ENCODE data around the gene LDB1. TPM values are rescaled to one million over a fixed set of nuclear protein-coding genes. Genes with fewer than 3 reads are reported as not detected.

LDB1 gene
- total RNA-seq, 2 experiments from 2014 or later, result 48.1 to 48.8 TPM

DNA sequence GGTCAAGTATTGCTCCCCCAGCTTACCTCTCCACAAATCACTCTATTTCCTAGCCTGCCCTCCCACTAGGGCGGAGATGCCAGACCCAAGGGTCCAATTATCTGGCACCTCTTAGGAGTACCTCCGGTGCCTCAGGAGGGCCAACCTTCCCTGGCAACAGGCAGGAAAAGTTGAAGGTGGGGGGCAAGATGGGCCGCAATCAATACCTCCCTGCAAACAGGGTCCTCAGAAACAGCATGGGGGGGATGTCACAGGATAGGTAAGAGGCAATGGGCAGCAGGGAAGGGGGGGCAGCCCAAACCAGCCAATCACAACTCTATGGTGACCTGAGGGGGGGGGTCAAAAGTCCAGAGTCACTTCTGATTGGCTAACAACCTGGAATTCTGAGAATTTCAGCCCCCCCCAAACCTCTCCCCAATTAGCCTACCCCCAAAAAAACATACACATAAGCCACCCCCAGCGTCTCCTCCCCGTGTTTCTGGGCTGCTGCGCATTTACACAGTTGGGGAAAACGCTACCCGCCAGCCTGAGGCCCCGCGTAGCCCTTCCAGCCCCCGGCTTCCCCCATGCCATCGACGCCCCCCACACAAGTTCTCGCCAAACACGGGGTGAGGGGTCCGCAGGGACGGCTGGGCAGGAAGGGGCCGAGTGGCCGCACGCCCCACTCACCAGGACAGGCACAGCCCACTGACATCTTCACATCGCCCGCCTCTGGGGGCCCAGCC, 589 bp downstream of the LDB1 start:
- no peaks in the 10 kb centered on the region for H3K9me3 Mint-ChIP-seq
- H3K27ac Mint-ChIP-seq, result peak overlapping the region; percentile 96
- H3K4me3 Mint-ChIP-seq, result peak overlapping the region; percentile 92
- ChIA-PET POLR2A (interaction anchor here (1.3 to 1.4 kb wide), 2 partner anchors 8 to 34 kb away, joined by 3 read pairs; no protein-coding TSS in a partner anchor), CTCF (interaction anchor here (1.8 kb wide), 1 partner anchor 13 kb away, joined by 10 read pairs; the partner anchor contains the start of gene PPRC1)
- no peaks in the 10 kb centered on the region for H3K27me3 Mint-ChIP-seq
- peaks cover 52% of the 10 kb centered on the region for H3K4me1 Mint-ChIP-seq (ENCODE audit: low read depth)
- DNase-seq, result peak; percentile 75
- peaks cover 1% of the 10 kb centered on the region for H3K36me3 Mint-ChIP-seq
- intact Hi-C loops (cut with micrococcal nuclease), result loop anchor here (1.0 to 2.0 kb wide), 2 partner anchors 126 to 301 kb away; partner anchors contain the start of genes GBF1 and OGA

GRCh38 chr10:102118867-102119266, 1.3 kb downstream of the LDB1 start:
- no peaks in the 10 kb centered on the region for H3K27me3 Mint-ChIP-seq
- ChIA-PET CTCF (interaction anchor here (1.0 to 1.8 kb wide), 4 partner anchors 13 to 283 kb away, joined by 3 to 10 read pairs (median 4); partner anchors contain the start of gene PPRC1), POLR2A (interaction anchor here (1.1 to 1.4 kb wide), 3 partner anchors 9 to 300 kb away, joined by 3 read pairs; no protein-coding TSS in a partner anchor)
- peaks cover 1% of the 10 kb centered on the region for H3K36me3 Mint-ChIP-seq
- intact Hi-C loops (cut with micrococcal nuclease), result loop anchor here (1.0 to 2.0 kb wide), 3 partner anchors 126 to 300 kb away; partner anchors contain the start of genes GBF1, NFKB2 and OGA
- peak; percentile 32 for DNase-seq
- H3K9me3 Mint-ChIP-seq, result no peaks in the 10 kb centered on the region
- peak overlapping the region; percentile 92 for H3K4me3 Mint-ChIP-seq
- peaks cover 53% of the 10 kb centered on the region for H3K4me1 Mint-ChIP-seq (ENCODE audit: low read depth)
- H3K27ac Mint-ChIP-seq, result peak overlapping the region; percentile 96

DNA sequence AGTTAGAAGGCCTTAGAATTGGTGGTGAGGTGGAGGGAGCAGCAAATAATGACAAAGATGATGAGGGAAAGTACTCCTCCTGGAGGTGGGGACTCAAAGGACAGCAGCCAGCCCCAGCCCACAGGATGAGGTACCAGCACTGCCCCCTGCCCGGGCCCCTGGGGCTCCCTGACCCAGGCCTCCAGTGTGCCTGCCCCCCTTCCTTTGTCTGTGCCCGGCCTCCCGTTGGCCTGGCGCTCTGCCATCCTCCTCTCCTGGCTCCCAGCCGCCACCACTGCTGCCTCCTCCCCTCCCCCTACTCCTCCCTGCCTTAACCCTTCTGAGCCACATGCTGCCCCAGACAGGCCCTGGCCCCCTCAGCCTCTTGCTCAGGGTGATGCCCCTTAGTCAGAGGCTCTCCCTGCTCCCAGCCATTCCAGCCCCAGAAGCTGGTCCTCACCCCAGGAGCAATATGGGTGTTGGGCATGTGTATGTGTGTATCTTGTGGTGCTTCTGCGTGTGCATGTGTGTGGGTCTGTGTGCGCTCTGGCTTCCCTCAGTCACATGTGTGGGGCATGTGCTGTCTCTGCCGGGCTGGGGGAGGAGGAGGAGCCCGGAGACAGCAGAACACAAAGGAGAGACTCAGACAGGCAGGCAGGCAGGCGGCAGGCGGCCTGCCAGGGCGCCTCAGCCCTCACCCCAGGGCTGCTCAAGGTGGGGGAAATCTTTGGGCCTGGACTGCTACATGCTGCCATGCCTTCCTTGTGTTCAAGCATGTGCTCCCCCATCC, 2.6 kb downstream of the LDB1 start:
- peak; percentile 81 for DNase-seq
- Mint-ChIP-seq H3K4me3 (peak overlapping the region; percentile 92), H3K27ac (peak overlapping the region; percentile 96), H3K36me3 (peaks cover 3% of the 10 kb centered on the region), H3K9me3 (no peaks in the 10 kb centered on the region), H3K27me3 (no peaks in the 10 kb centered on the region), H3K4me1 (ENCODE audit: low read depth) (peaks cover 65% of the 10 kb centered on the region)
- ChIA-PET CTCF (interaction anchor here (1.0 to 1.8 kb wide), 3 partner anchors 15 to 277 kb away, joined by 3 to 10 read pairs (median 4); partner anchors contain the start of gene PPRC1), POLR2A (interaction anchor here (1.1 to 1.4 kb wide), 2 partner anchors 36 to 299 kb away, joined by 3 read pairs; no protein-coding TSS in a partner anchor)
- intact Hi-C loops (cut with micrococcal nuclease), result loop anchor here (1.0 to 2.0 kb wide), 7 partner anchors 15 to 299 kb away; partner anchors contain the start of genes ARMH3, HPS6, NFKB2 and NOLC1

DNA sequence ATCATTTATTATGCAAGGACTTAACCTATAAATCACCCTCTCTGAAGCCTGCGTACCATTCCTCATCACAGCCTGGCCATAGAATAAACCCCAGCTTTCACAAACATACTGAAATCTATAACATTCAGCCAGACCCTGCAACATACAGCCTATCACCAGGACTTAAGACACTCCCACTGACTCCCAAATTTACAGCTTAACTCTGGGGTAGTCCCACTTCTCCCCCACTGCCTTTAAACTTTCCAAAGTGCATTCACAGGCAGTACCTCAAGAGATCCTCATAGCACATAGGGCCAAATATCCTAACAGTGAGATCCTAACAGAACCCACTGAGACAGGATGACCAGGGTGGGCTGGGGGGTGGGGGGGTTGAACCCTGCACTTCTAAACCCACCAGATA, 3.5 kb downstream of the LDB1 start:
- H3K27me3 Mint-ChIP-seq, result no peaks in the 10 kb centered on the region
- ChIA-PET CTCF (interaction anchor here (1.0 to 1.9 kb wide), 2 partner anchors 44 kb away, joined by 3 to 9 read pairs; no protein-coding TSS in a partner anchor), POLR2A (no interaction called here)
- intact Hi-C loops (cut with micrococcal nuclease), result loop anchor here (1.0 to 2.0 kb wide), 5 partner anchors 16 to 286 kb away; partner anchors contain the start of genes ARMH3, HPS6 and NOLC1
- H3K4me3 Mint-ChIP-seq, result peak overlapping the region; percentile 12
- H3K9me3 Mint-ChIP-seq, result no peaks in the 10 kb centered on the region
- H3K27ac Mint-ChIP-seq, result peak overlapping the region; percentile 96
- peaks cover 67% of the 10 kb centered on the region for H3K4me1 Mint-ChIP-seq (ENCODE audit: low read depth)
- no peak for DNase-seq
- H3K36me3 Mint-ChIP-seq, result peaks cover 3% of the 10 kb centered on the region

GRCh38 chr10:102115775-102116174, 4.4 kb downstream of the LDB1 start:
- POLR2A ChIA-PET, result no interaction called here
- DNase-seq, result no peak
- no peaks in the 10 kb centered on the region for H3K27me3 Mint-ChIP-seq
- intact Hi-C loops (cut with micrococcal nuclease), result loop anchor here (2.0 kb wide), 3 partner anchors 51 to 285 kb away; partner anchors contain the start of genes ARMH3 and HPS6
- peak overlapping the region; percentile 88 for H3K4me3 Mint-ChIP-seq
- no peaks in the 10 kb centered on the region for H3K9me3 Mint-ChIP-seq
- H3K4me1 Mint-ChIP-seq (ENCODE audit: low read depth), result peaks cover 58% of the 10 kb centered on the region
- peak overlapping the region; percentile 96 for H3K27ac Mint-ChIP-seq
- peaks cover 9% of the 10 kb centered on the region for H3K36me3 Mint-ChIP-seq
- CTCF ChIA-PET, result interaction anchor here (1.2 to 2.8 kb wide), 4 partner anchors 16 to 279 kb away, joined by 3 to 13 read pairs (median 6); partner anchors contain the start of gene PPRC1

GRCh38 chr10:102114861-102115618, 5.1 kb downstream of the LDB1 start:
- H3K9me3 Mint-ChIP-seq, result no peaks in the 10 kb centered on the region
- peak overlapping the region; percentile 96 for H3K27ac Mint-ChIP-seq
- H3K27me3 Mint-ChIP-seq, result no peaks in the 10 kb centered on the region
- intact Hi-C loops (cut with micrococcal nuclease), result no loop called here
- DNase-seq, result peak; percentile 93
- POLR2A ChIA-PET, result interaction anchor here (0.7 to 2.2 kb wide), 6 partner anchors 8 to 297 kb away, joined by 4 to 9 read pairs (median 4); partner anchors contain the start of genes NFKB2, OGA and PPRC1
- peaks cover 16% of the 10 kb centered on the region for H3K36me3 Mint-ChIP-seq
- CTCF ChIA-PET, result interaction anchor here (1.2 to 2.8 kb wide), 4 partner anchors 17 to 279 kb away, joined by 3 to 13 read pairs (median 6); partner anchors contain the start of gene PPRC1
- peak overlapping the region; percentile 88 for H3K4me3 Mint-ChIP-seq
- peaks cover 58% of the 10 kb centered on the region for H3K4me1 Mint-ChIP-seq (ENCODE audit: low read depth)

- H3K9me3 Mint-ChIP-seq, result no peaks in the 10 kb centered on the region
- peaks cover 23% of the 10 kb centered on the region for H3K36me3 Mint-ChIP-seq
- CTCF ChIA-PET, result interaction anchor here (1.0 to 2.8 kb wide), 7 partner anchors 18 to 807 kb away, joined by 3 to 13 read pairs (median 7); partner anchors contain the start of genes NOLC1 and PPRC1
- peak; percentile 29 for DNase-seq
- peak overlapping the region; percentile 88 for H3K4me3 Mint-ChIP-seq
- intact Hi-C loops (cut with micrococcal nuclease), result no loop called here
- H3K4me1 Mint-ChIP-seq (ENCODE audit: low read depth), result peaks cover 55% of the 10 kb centered on the region
- no peaks in the 10 kb centered on the region for H3K27me3 Mint-ChIP-seq
- POLR2A ChIA-PET, result interaction anchor here (0.6 to 2.2 kb wide), 9 partner anchors 9 to 299 kb away, joined by 3 to 9 read pairs (median 4); partner anchors contain the start of genes NFKB2 and OGA
- peak overlapping the region; percentile 96 for H3K27ac Mint-ChIP-seq
Measured at GRCh38 chr10:102113956-102114857, 6.0 kb downstream of the LDB1 start.

DNA sequence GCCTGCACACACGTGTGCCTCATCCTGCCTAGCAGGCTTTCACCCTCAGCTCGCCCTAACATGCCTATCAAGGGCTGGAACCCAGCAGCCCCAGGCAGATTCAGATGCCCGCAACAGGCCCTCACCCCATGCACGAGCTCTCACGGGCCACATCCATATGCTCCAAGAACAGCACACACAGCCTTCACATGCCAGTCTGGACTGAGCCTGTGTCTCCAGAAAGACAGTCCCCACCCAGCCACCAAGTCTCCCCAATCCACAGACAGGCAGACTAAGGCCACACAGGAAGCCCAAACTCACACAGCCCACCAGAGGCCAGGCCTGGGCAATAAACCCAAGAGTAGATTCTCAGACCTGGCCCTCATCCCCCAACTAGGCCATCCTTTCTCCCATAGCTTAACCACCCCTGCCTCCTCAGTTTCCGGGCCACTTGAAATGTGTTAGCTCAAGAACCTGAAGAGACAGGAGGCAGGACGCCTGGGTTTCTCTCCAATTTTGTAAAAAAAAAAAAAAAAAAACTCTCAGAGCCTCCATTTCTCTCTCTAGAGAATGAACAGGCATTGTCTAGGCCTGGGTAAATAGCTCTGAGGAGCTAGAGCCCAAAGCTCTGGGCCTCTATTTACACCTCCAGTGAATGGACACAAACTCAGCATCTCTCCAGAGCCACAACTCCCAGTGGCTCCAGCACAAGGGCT, 6.8 kb downstream of the LDB1 start:
- Mint-ChIP-seq H3K4me1 (ENCODE audit: low read depth) (peaks cover 51% of the 10 kb centered on the region), H3K9me3 (no peaks in the 10 kb centered on the region), H3K4me3 (peak overlapping the region; percentile 88), H3K36me3 (peaks cover 31% of the 10 kb centered on the region), H3K27me3 (no peaks in the 10 kb centered on the region), H3K27ac (peak overlapping the region; percentile 76)
- peak; percentile 35 for DNase-seq
- ChIA-PET POLR2A (interaction anchor here (0.6 to 2.2 kb wide), 5 partner anchors 9 to 298 kb away, joined by 3 to 9 read pairs (median 5); partner anchors contain the start of gene OGA), CTCF (interaction anchor here (1.0 to 2.8 kb wide), 5 partner anchors 19 to 808 kb away, joined by 3 to 13 read pairs (median 7); partner anchors contain the start of genes NOLC1 and PPRC1)
- intact Hi-C loops (cut with micrococcal nuclease), result no loop called here

GRCh38 chr10:102112210-102112817, 7.9 kb downstream of the LDB1 start:
- no peak for DNase-seq
- Mint-ChIP-seq H3K27ac (no peak overlapping the region), H3K9me3 (no peaks in the 10 kb centered on the region), H3K4me1 (ENCODE audit: low read depth) (peaks cover 40% of the 10 kb centered on the region), H3K36me3 (peaks cover 32% of the 10 kb centered on the region), H3K4me3 (no peak overlapping the region), H3K27me3 (no peaks in the 10 kb centered on the region)
- ChIA-PET CTCF (interaction anchor here (0.6 to 2.5 kb wide), 5 partner anchors 21 to 271 kb away, joined by 3 to 11 read pairs (median 3); partner anchors contain the start of gene PPRC1), POLR2A (no interaction called here)
- intact Hi-C loops (cut with micrococcal nuclease), result no loop called here

Measured in activated CD4-positive, alpha-beta memory T cell treated with anti-CD3 and anti-CD28 coated beads for 36 hours (primary cell).